Omental fat pad (tissue), 4 donors: ENCODE results near the gene TMEM17. TPM values are rescaled to one million over a fixed set of nuclear protein-coding genes. Genes with fewer than 3 reads are reported as not detected.
A peak's percentile ranks its signal among the peaks of the same experiment; 100 is the strongest.

Experiments
- ATAC-seq: fragments of 150-250 bp; one replicate; pipeline ENCODE4 v1.9.1; 2016; ENCODE audit warnings: mild to moderate bottlenecking, moderate library complexity; ENCODE audit not compliant: low FRiP score
- DNase-seq: peaks from one replicate; pipeline ENCODE4 v3.0.0-alpha.2; 2019; ENCODE audit warnings: low spot score
- total RNA-seq, 4 donors: library from RNA; depleted of rRNA; stranded (reverse); fragments of >200 nt; gene quantifications; one replicate each; pipeline ENCODE4 v1.1.0, GENCODE V29; 2016
- TF ChIP-seq, protein P1 (sequence below), 3 donors: fragments of 450-650 bp; IDR thresholded peaks; one replicate each; pipeline ENCODE4 v1.5.1; 2016 to 2017; ENCODE audit warnings: antibody characterized with exemption in 3 of 3, mild to moderate bottlenecking in 3 of 3, moderate library complexity in 2 of 3

TMEM17 gene
- total RNA-seq, 4 donors from 2014 or later, result 0.95 to 1.5 (median 1.2) TPM

- DNase-seq, result no peak
These were observed 32.7 kb downstream of the TMEM17 start for GRCh38 chr2:62473246-62473827.

DNA sequence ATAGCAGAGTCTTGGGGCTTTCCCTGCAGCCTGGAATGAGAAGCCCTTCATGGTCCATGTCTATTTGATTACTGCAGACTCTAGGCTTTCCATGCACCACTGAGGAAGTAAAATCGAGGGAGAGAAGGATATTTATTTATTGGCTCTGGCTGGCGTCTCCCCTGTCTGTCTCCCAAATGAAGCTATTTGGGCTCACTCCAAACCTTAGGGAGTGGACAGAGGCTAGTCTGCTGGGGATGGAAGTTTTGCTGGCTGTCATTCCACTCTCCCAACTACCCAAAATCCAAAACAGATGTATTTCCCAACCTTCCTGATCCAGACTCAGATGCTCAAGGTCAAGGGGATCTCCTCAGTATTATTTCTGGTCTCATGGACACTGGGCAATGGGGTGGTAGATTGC, 33.7 kb downstream of the TMEM17 start:
- TF ChIP-seq, protein P1, sequence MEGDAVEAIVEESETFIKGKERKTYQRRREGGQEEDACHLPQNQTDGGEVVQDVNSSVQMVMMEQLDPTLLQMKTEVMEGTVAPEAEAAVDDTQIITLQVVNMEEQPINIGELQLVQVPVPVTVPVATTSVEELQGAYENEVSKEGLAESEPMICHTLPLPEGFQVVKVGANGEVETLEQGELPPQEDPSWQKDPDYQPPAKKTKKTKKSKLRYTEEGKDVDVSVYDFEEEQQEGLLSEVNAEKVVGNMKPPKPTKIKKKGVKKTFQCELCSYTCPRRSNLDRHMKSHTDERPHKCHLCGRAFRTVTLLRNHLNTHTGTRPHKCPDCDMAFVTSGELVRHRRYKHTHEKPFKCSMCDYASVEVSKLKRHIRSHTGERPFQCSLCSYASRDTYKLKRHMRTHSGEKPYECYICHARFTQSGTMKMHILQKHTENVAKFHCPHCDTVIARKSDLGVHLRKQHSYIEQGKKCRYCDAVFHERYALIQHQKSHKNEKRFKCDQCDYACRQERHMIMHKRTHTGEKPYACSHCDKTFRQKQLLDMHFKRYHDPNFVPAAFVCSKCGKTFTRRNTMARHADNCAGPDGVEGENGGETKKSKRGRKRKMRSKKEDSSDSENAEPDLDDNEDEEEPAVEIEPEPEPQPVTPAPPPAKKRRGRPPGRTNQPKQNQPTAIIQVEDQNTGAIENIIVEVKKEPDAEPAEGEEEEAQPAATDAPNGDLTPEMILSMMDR (IDR thresholded peaks at IDR 0.05), result no peak
- ATAC-seq (peak; percentile 20), DNase-seq (no peak)

More at GRCh38 chr2:62473246-62473827, 32.7 kb downstream of the TMEM17 start:
- no peak for ATAC-seq
- TF ChIP-seq, protein P1 (IDR thresholded peaks at IDR 0.05), result no peak

DNA sequence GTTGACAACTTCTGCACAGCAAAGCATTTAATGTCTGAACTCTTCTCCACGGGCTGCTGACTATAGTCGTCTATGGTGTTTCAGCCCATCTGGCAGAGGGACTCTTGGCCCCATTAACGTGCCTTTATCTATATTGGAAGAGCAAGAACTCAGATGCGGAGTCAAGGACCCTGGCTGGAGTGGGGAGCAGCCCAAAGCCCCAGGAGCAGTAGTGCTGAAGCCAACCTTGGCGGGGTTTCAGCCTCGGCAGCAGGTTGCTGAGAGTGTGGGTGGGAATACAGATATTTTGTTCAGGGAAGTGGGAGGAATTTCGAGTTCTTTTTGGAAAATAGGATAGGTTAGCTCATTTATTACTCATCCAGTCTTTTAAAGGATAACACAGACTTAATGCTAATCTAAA, 34.2 kb downstream of the TMEM17 start:
- TF ChIP-seq, protein P1 (IDR thresholded peaks at IDR 0.05), result no peak
- DNase-seq, result no peak
- peak; percentile 55 for ATAC-seq

DNA sequence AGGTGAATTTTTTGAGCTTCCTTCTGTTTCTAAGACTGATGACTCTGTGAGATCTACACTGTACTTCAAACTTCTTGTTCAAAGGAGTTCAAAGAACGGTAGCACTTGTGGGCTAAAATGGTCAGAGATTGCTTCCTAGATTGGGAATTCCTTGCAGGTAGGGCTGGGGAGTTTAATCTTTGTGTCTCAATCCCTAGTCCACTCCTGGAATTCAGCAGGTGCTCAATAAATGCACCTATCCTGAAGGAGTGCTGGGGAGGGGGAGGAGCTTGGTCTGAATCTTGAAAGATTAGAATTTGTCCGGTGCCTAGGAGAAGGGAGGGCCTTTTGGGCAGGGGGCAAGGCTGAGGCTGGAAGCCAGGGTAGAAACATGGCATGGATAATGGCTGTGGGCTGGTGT, 34.6 kb downstream of the TMEM17 start:
- ATAC-seq (no peak), DNase-seq (no peak)
- TF ChIP-seq, protein P1 (IDR thresholded peaks at IDR 0.05), result no peak

- DNase-seq (no peak), ATAC-seq (no peak)
- TF ChIP-seq, protein P1 (IDR thresholded peaks at IDR 0.05), result no peak
These were observed 36.4 kb downstream of the TMEM17 start for GRCh38 chr2:62469548-62469947.

GRCh38 chr2:62469114-62469513, 36.9 kb downstream of the TMEM17 start:
- ATAC-seq (no peak), DNase-seq (no peak)
- TF ChIP-seq, protein P1 (IDR thresholded peaks at IDR 0.05), result no peak
